HepG2 (cell line): ENCODE data around the gene CDC14B. TPM values are rescaled to one million over a fixed set of nuclear protein-coding genes. Genes with fewer than 3 reads are reported as not detected.

Experiments used
- ATAC-seq: fragments of 200-7000 bp; cut with Tn5 transposase; 3 replicates; pipeline ENCODE4 v1.9.1; 2020; ENCODE audit warnings: mild to moderate bottlenecking, moderate library complexity
- BruUV-seq: library from RNA; stranded (reverse); fragments of 400-500 nt; replicated peaks from 2 replicates; lab custom pipeline; 2021; lab: Mats Ljungman, UMichigan
- CTCF ChIA-PET: fragments of 300-600 bp; formaldehyde crosslinking; extraction: SDS; loops from one replicate; lab custom pipeline; 2021; ENCODE audit warnings: low total read pairs, inconsistent platforms, low intra/inter-chr PET ratio; lab: Yijun Ruan, JAX
- POLR2A ChIA-PET: fragments of 350-600 bp; sonication (Branson Sonifier 250); formaldehyde crosslinking; loops from one replicate; lab custom pipeline; 2020; ENCODE audit warnings: antibody characterized with exemption, inconsistent platforms; lab: Yijun Ruan, JAX
- DNase-seq: peaks from one replicate; pipeline ENCODE4 v3.0.0-alpha.2; 2015; ENCODE audit warnings: low spot score
- FAIRE-seq: peaks from 3 replicates; lab custom pipeline; 2011; peaks lifted over from hg19 to GRCh38; lab: Jason Lieb, UNC
- H2AFZ ChIP-seq: one replicate; pipeline ENCODE4 v1.6.1; 2011; ENCODE audit warnings: low read length, inconsistent platforms
- H3K27ac ChIP-seq: fragments of 300-600 bp; 3 replicates; pipeline ENCODE4 v1.8.0; 2011; ENCODE audit warnings: mixed run types, mild to moderate bottlenecking, mixed read lengths, low read length, inconsistent platforms; ENCODE audit not compliant: insufficient read depth; ENCODE audit errors: extremely low read length
- H3K27me3 ChIP-seq, 2 experiments: fragments of 200-600 bp in 1 of 2; 2 replicates in 1 of 2; 3 replicates in 1 of 2; pipeline versions ENCODE4 v1.6.0 to v1.8.0; 2011; ENCODE audit warnings: low read length in 2 of 2, mild to moderate bottlenecking in 2 of 2, moderate library complexity in 2 of 2, inconsistent platforms in 1 of 2; ENCODE audit not compliant: insufficient read depth in 2 of 2, control insufficient read depth in 1 of 2
- H3K36me3 ChIP-seq, 2 experiments: fragments of 200-600 bp in 1 of 2; replicated peaks in 1 of 2; 2 replicates in 1 of 2; 3 replicates in 1 of 2; pipeline versions ENCODE4 v1.5.1 to v1.8.0; 2011; ENCODE audit warnings: low read length in 2 of 2, inconsistent platforms in 1 of 2; ENCODE audit not compliant: insufficient read depth in 2 of 2, control insufficient read depth in 1 of 2
- H3K4me1 ChIP-seq: 2 replicates; pipeline ENCODE4 v1.5.1; 2012; ENCODE audit warnings: low read length, inconsistent platforms; ENCODE audit not compliant: insufficient read depth
- H3K4me2 ChIP-seq: 2 replicates; pipeline ENCODE4 v1.6.0; 2011; ENCODE audit warnings: low read depth, low read length, inconsistent platforms
- H3K4me3 ChIP-seq, 3 experiments: fragments of 200-600 bp in 1 of 3; sonication (generic), shearing (Covaris generic) in 1 of 3; replicated peaks in 1 of 3; 2 replicates each; pipeline ENCODE4 v1.5.1; 2011 to 2016; ENCODE audit warnings: low read length in 3 of 3, inconsistent platforms in 2 of 3, low read depth in 2 of 3, mild to moderate bottlenecking in 2 of 3, control low read depth in 1 of 3, mixed read lengths in 1 of 3; ENCODE audit not compliant: insufficient read depth in 1 of 3
- H3K79me2 ChIP-seq: one replicate; pipeline ENCODE4 v1.6.1; 2011; ENCODE audit warnings: low read length, inconsistent platforms; ENCODE audit not compliant: insufficient read depth
- H3K9ac ChIP-seq: 2 replicates; pipeline ENCODE4 v1.6.0; 2011; ENCODE audit warnings: mild to moderate bottlenecking, low read depth, low read length, inconsistent platforms; ENCODE audit not compliant: insufficient read depth
- H3K9me3 ChIP-seq: 2 replicates; pipeline ENCODE4 v1.5.1; 2012; ENCODE audit warnings: mild to moderate bottlenecking, low read length
- H4K20me1 ChIP-seq: 2 replicates; pipeline ENCODE4 v1.6.0; 2011; ENCODE audit warnings: inconsistent platforms, mild to moderate bottlenecking, low read length, moderate library complexity; ENCODE audit not compliant: insufficient read depth
- MAX ChIP-seq: IDR thresholded peaks from 2 replicates; pipeline ENCODE4 v1.6.1; 2012; ENCODE audit warnings: inconsistent platforms
- PHF5A ChIP-seq: IDR thresholded peaks from one replicate; pipeline ENCODE4 v1.6.1; 2018; ENCODE audit warnings: low read depth, missing genetic modification reagents; ENCODE audit not compliant: unreplicated experiment
- PRDM4 ChIP-seq: sonication (generic); formaldehyde crosslinking; IDR thresholded peaks from 2 replicates; pipeline ENCODE4 v1.9.0; 2021; ENCODE audit warnings: missing genetic modification reagents, borderline replicate concordance
- TEAD3 ChIP-seq: optimal IDR thresholded peaks from 2 replicates; pipeline ENCODE3; 2016; ENCODE audit warnings: borderline replicate concordance
- ZBTB40 ChIP-seq, 2 experiments: fragments of 450-650 bp in 1 of 2; sonication (generic) in 1 of 2; formaldehyde crosslinking in 1 of 2; IDR thresholded peaks; 2 replicates each; pipeline versions ENCODE4 v1.6.1 to v1.8.0; 2016 to 2022; ENCODE audit warnings: antibody characterized with exemption in 1 of 2, mild to moderate bottlenecking in 1 of 2, missing genetic modification reagents in 1 of 2
- ZMYM2 ChIP-seq: sonication (generic); formaldehyde crosslinking; IDR thresholded peaks from 2 replicates; pipeline ENCODE4 v1.8.0; 2022; ENCODE audit warnings: mild to moderate bottlenecking, missing genetic modification reagents
- ZNF18 ChIP-seq: sonication (generic); formaldehyde crosslinking; IDR thresholded peaks from 2 replicates; pipeline ENCODE4 v1.8.0; 2022; ENCODE audit warnings: mild to moderate bottlenecking, missing genetic modification reagents; ENCODE audit not compliant: insufficient replicate concordance
- ZNF225 ChIP-seq: sonication (generic); formaldehyde crosslinking; IDR thresholded peaks from 2 replicates; pipeline ENCODE4 v1.4.0; 2020; ENCODE audit warnings: mild to moderate bottlenecking, missing genetic modification reagents
- ZNF484 ChIP-seq: sonication (generic); formaldehyde crosslinking; IDR thresholded peaks from 2 replicates; pipeline ENCODE4 v1.5.1; 2020; ENCODE audit warnings: mild to moderate bottlenecking, low read depth, missing genetic modification reagents, borderline replicate concordance
- ZNF550 ChIP-seq: sonication (generic); formaldehyde crosslinking; IDR thresholded peaks from 2 replicates; pipeline ENCODE4 v1.4.0; 2020; ENCODE audit warnings: mild to moderate bottlenecking, missing genetic modification reagents, borderline replicate concordance
- ZNF564 ChIP-seq: sonication (generic); formaldehyde crosslinking; IDR thresholded peaks from 2 replicates; pipeline ENCODE4 v1.8.1; 2023; ENCODE audit warnings: mild to moderate bottlenecking, missing genetic modification reagents
- WGBS: methylation state at CpG from one replicate; pipeline ENCODE4 v1.1.6; 2017; ENCODE audit warnings: low lambda C conversion rate; 5-methylcytosine and 5-hydroxymethylcytosine counted together
- in situ Hi-C: cut with HindIII; loops from 2 replicates; pipeline ENCODE4 v1.10.0; 2017; ENCODE audit warnings: low pct_unique_long_range_greater_than_20kb; ENCODE audit not compliant: extremely low pct_ligation_motif_present
- intact Hi-C: fragments of 100-400 bp; cut with micrococcal nuclease; formaldehyde crosslinking; loops from one replicate; pipeline ENCODE4 v1.10.0; 2022; ENCODE audit not compliant: unreplicated experiment
- polyA plus RNA-seq, 8 experiments: library from polyadenylated mRNA; depleted of rRNA in 3 of 8; stranded (reverse) in 7 of 8; unstranded in 1 of 8; fragments of >200 nt; fragmentation: Illumina TruSeq in 4 of 8; extraction: Trizol in 4 of 8; gene quantifications; 2 replicates each; pipeline versions ENCODE4 v1.2.1 to v1.2.3, GENCODE V29; 2011 to 2016; ENCODE audit warnings: low read depth in 4 of 8, missing spikeins in 1 of 8, mixed read lengths in 1 of 8; ENCODE audit not compliant: insufficient read depth in 1 of 8
- total RNA-seq, 5 experiments: library from RNA; depleted of rRNA; stranded (reverse); fragments of >200 nt; fragmentation: Illumina TruSeq; extraction: Trizol; gene quantifications; 2 replicates each; pipeline ENCODE4 v1.2.3, GENCODE V29; 2016; ENCODE audit warnings: low read depth in 1 of 5

CDC14B gene
- total and polyA plus RNA-seq, 2 of the 13 experiments (the other 11 are each of a cell fraction or from before 2014, with no cell fraction given): 25.8 to 33.3 TPM

- 100% methylated on average over 1 of the region's 7 CpGs for WGBS
- POLR2A ChIA-PET: interaction anchor here (1.1 kb wide), 1 partner anchor 9 kb away, joined by 3 read pairs; no protein-coding TSS in a partner anchor
- Histone ChIP-seq H3K9ac (no peak overlapping the region), H3K36me3 (peaks cover 7 to 23% of the 10 kb centered on the region in 2 experiments), H2AFZ (no peak overlapping the region), H3K27ac (no peak overlapping the region), H3K27me3 (no peaks in the 10 kb centered on the region), H3K9me3 (no peaks in the 10 kb centered on the region), H4K20me1 (no peaks in the 10 kb centered on the region), H3K79me2 (no peaks in the 10 kb centered on the region), H3K4me2 (no peak overlapping the region), H3K4me1 (peaks cover 20% of the 10 kb centered on the region), H3K4me3 (no peak overlapping the region)
- no peak for DNase-seq
- ATAC-seq: no peak
- FAIRE-seq: no peak
- in situ Hi-C loops: no loop called here
- BruUV-seq: no TSS peak
- TF ChIP-seq ZNF18 (CRISPR knock-in tag): no peak
- no peak for TF ChIP-seq PHF5A
- no peak for TF ChIP-seq ZNF550 (CRISPR knock-in tag)
- TF ChIP-seq ZMYM2 (CRISPR knock-in tag): no peak
- TF ChIP-seq ZNF225: no peak
- no peak for TF ChIP-seq ZNF564 (CRISPR knock-in tag)
- TF ChIP-seq PRDM4: no peak
- TF ChIP-seq TEAD3 (CRISPR knock-in tag): no peak
- no peak for TF ChIP-seq ZNF484
- TF ChIP-seq MAX: no peak
- no peak for TF ChIP-seq ZBTB40 (IDR thresholded peaks at IDR 0.05)
- TF ChIP-seq ZBTB40 (CRISPR knock-in tag; IDR thresholded peaks at IDR 0.05): no peak
- intact Hi-C loops: no loop called here
- CTCF ChIA-PET: no interaction called here
Observed at GRCh38 chr9:96499257-96499656, 120.4 kb downstream of the CDC14B start.
